Vagina (tissue), 2 donors: Measurements from ENCODE around the gene CDC45. TPM values are rescaled to one million over a fixed set of nuclear protein-coding genes. Genes with fewer than 3 reads are reported as not detected.

Source experiments
- DNase-seq, 2 donors: peaks; one replicate each; pipeline ENCODE4 v3.0.0-alpha.2; 2017; ENCODE audit errors: extremely low spot score in 2 of 2
- H3K27ac ChIP-seq: fragments of 200-600 bp; sonication (generic); one replicate; pipeline ENCODE4 v1.5.1; 2019
- H3K27me3 ChIP-seq: fragments of 200-600 bp; sonication (generic); one replicate; pipeline ENCODE4 v1.5.1; 2019
- H3K36me3 ChIP-seq, 2 donors: fragments of 200-600 bp; sonication (generic); one replicate each; pipeline ENCODE4 v1.5.1; 2017 to 2019
- H3K4me1 ChIP-seq: fragments of 200-600 bp; sonication (generic); one replicate; pipeline ENCODE4 v1.5.1; 2019
- H3K4me3 ChIP-seq, 2 donors: fragments of 200-600 bp; sonication (generic); 1 replicate in 1 of 2; 2 replicates in 1 of 2; pipeline ENCODE4 v1.5.1; 2016 to 2019
- H3K9me3 ChIP-seq: fragments of 200-600 bp; sonication (generic); one replicate; pipeline ENCODE4 v1.5.1; 2019
- POLR2A ChIP-seq, 2 donors: fragments of 450-650 bp; IDR thresholded peaks; one replicate each; pipeline ENCODE4 v1.6.1; 2017; ENCODE audit warnings: antibody characterized with exemption in 2 of 2, mild to moderate bottlenecking in 2 of 2, moderate library complexity in 2 of 2
- POLR2AphosphoS5 ChIP-seq, 2 donors: sonication (generic); formaldehyde crosslinking; IDR thresholded peaks; one replicate each; pipeline ENCODE4 v1.9.0; 2017; ENCODE audit warnings: antibody characterized with exemption in 2 of 2, mild to moderate bottlenecking in 2 of 2, low read depth in 1 of 2; ENCODE audit not compliant: insufficient read depth in 1 of 2
- intact Hi-C: fragments of 100-400 bp; cut with DNase I; formaldehyde crosslinking; loops from one replicate; pipeline ENCODE4 v1.15.1; 2023
- total RNA-seq: library from RNA; depleted of rRNA; stranded (reverse); fragments of >200 nt; gene quantifications from one replicate; pipeline ENCODE4 v1.2.3, GENCODE V29; 2016
- TF ChIP-seq, protein P1 (sequence below), 3 experiments: fragments of 450-650 bp in 2 of 3; fragments of 200-600 bp in 1 of 3; sonication (generic) in 1 of 3; IDR thresholded peaks; one replicate each; pipeline ENCODE4 v1.5.1; 2017 to 2019; ENCODE audit warnings: antibody characterized with exemption in 3 of 3, mild to moderate bottlenecking in 2 of 3, moderate library complexity in 2 of 3

The CDC45 gene
- total RNA-seq, 1 donor from 2014 or later: 0.74 TPM

DNA sequence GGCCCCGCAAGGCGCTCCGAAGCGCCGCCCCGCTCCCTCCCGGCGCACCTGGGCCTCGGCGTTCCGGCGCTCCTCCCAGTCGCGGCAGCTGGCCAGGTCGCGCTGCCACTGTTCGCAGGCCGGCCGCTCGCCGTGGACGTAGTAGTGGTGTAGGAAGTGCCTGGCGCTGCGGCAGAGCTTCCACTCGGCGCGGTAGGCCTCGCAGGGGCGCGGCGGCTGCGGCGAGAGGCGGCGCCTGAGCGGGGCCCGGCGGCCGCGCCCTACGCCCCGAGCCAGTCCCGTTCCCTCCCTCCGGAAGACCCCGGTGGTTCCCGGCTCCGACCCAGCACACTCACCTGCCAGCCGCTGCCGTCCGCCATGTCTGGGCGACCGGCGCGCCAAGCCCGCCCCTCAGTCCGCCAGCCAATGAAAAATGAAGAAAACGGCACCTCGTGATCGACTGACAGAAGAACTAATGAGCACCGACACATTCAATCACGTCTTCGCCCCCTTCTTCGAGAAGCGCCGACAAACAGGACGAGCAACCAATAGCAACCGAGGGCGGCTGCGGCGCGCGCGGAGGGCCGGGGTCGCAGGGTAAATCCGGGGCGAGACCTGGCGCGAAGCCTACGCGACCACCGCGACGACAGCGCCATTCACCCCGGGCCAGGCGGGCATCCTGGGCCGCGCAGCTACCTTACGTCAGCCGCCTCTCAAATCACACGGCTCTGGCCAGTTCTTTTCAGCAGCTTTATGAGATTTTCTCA is 32.2 kb upstream of the CDC45 start, which contains the start of gene C22orf39:
TSS of gene C22orf39 (minus strand) at position 382 of the 746 bp plus-strand sequence. CDS start at position 359, 23 bp downstream.
- DNase-seq: peak in 1 of 2 donors; percentile 96
- Histone ChIP-seq H3K4me1 (peaks cover 28% of the 10 kb centered on the region), H3K36me3 (peaks cover 0 to 29% of the 10 kb centered on the region in 2 donors), H3K9me3 (no peaks in the 10 kb centered on the region), H3K27me3 (no peaks in the 10 kb centered on the region), H3K27ac (peak within 1 kb of the TSS; percentile 81), H3K4me3 (peak within 1 kb of the TSS; percentile 70 to 88)
- TF ChIP-seq, protein P1, sequence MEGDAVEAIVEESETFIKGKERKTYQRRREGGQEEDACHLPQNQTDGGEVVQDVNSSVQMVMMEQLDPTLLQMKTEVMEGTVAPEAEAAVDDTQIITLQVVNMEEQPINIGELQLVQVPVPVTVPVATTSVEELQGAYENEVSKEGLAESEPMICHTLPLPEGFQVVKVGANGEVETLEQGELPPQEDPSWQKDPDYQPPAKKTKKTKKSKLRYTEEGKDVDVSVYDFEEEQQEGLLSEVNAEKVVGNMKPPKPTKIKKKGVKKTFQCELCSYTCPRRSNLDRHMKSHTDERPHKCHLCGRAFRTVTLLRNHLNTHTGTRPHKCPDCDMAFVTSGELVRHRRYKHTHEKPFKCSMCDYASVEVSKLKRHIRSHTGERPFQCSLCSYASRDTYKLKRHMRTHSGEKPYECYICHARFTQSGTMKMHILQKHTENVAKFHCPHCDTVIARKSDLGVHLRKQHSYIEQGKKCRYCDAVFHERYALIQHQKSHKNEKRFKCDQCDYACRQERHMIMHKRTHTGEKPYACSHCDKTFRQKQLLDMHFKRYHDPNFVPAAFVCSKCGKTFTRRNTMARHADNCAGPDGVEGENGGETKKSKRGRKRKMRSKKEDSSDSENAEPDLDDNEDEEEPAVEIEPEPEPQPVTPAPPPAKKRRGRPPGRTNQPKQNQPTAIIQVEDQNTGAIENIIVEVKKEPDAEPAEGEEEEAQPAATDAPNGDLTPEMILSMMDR (IDR thresholded peaks at IDR 0.05): no peak
- peak in 1 of 2 donors; percentile 62 for TF ChIP-seq POLR2A (IDR thresholded peaks at IDR 0.05)
- peak; percentile 74 to 83 for TF ChIP-seq POLR2AphosphoS5 (IDR thresholded peaks at IDR 0.05; ENCODE audit: insufficient read depth in 1 of 2, low read depth in 1 of 2)
- intact Hi-C loops: no loop called here

DNA sequence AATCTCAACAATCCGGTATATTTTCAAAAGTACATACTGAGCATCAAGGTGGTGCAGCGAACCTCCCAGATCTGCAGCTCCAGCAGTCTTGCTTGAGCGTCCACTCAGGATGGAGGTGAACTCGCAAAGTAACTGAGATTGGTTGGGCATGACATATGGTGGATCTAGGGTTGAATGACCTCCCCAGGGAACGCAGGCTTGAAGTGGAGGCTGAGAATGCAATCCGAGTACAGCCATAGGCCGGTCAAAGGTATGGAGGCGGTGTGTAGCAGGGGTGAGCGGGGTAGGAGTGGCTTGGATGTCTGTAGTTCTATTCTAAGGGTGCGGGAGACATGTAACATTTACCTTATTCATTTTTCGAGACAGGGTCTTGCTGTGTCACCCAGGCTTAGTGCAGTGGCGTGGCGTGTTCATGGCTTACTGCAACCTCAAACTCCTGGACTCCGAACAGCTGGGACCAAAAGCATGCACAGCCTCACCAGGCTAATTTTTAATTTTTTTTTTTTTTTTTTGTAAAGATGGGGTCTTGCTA is 31.6 kb upstream of the CDC45 start:
- Histone ChIP-seq H3K4me3 (peak overlapping the region; percentile 70 to 88), H3K4me1 (peaks cover 28% of the 10 kb centered on the region), H3K36me3 (peaks cover 0 to 35% of the 10 kb centered on the region in 2 donors), H3K9me3 (no peaks in the 10 kb centered on the region), H3K27me3 (no peaks in the 10 kb centered on the region), H3K27ac (peak overlapping the region; percentile 81)
- intact Hi-C loops: no loop called here
- DNase-seq: no peak
- TF ChIP-seq, protein P1 (IDR thresholded peaks at IDR 0.05): no peak
- TF ChIP-seq POLR2AphosphoS5 (IDR thresholded peaks at IDR 0.05; ENCODE audit: insufficient read depth in 1 of 2, low read depth in 1 of 2): no peak
- TF ChIP-seq POLR2A (IDR thresholded peaks at IDR 0.05): no peak

DNA sequence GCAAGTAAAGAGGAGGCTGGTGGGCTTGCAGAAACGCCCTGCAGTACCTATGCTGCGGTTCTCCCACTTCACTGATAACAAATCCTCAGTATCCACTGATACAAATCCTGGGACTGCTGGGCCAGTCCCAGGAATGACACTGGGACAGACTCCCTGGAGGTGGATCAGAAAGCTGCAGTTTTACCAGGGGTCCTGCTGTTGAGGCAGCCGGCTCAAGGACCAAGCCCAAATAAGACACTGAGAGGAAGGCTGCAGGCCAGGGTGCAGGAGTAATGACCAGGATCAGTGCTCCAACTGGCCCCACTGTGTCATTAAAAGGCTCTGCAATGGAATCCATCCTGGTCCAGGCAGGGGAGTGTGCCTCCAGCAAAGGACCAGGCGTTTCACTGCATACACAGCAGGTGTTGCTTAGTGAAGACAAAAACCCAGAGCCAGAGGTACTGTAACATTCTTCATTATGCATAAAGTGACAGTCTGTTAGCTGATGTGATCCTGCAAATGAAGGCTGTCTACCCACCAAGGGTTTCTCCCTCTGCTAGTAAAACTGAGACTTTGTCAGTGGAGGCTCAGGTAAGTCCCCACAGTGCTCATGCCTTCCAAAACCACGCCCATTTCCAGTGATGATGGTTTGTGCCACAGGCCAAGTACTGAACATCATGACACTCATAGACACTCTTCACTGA is 30.8 kb upstream of the CDC45 start:
- Histone ChIP-seq H3K9me3 (no peaks in the 10 kb centered on the region), H3K4me3 (peak overlapping the region in 1 of 2 donors; percentile 88), H3K36me3 (peaks cover 0 to 39% of the 10 kb centered on the region in 2 donors), H3K27me3 (no peaks in the 10 kb centered on the region), H3K27ac (no peak overlapping the region), H3K4me1 (peaks cover 28% of the 10 kb centered on the region)
- TF ChIP-seq POLR2A (IDR thresholded peaks at IDR 0.05): no peak
- no peak for TF ChIP-seq POLR2AphosphoS5 (IDR thresholded peaks at IDR 0.05; ENCODE audit: insufficient read depth in 1 of 2, low read depth in 1 of 2)
- TF ChIP-seq, protein P1 (IDR thresholded peaks at IDR 0.05): no peak
- intact Hi-C loops: no loop called here
- DNase-seq: no peak

DNA sequence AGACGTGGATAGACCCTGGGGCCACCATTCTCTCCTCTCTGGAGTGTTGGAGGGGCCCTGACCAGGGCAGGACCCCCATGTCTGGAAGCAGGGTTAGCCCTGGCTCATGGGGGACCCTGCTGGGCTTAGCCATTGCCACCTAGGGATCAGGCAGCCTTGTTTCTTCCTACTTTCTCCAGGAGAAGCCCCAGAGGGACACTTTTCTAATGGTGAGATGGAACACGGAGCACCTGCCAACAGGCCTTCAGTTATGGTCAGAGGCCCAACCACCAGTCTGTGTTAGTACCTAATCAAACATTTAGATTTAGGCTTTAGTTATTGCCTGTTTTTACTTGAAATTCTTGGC is 30.3 kb upstream of the CDC45 start:
- H3K27me3 ChIP-seq: no peaks in the 10 kb centered on the region
- peaks cover 28% of the 10 kb centered on the region for H3K4me1 ChIP-seq
- no peak overlapping the region for H3K27ac ChIP-seq
- no peak for DNase-seq
- TF ChIP-seq POLR2AphosphoS5 (IDR thresholded peaks at IDR 0.05; ENCODE audit: insufficient read depth in 1 of 2, low read depth in 1 of 2) (no peak), POLR2A (IDR thresholded peaks at IDR 0.05) (no peak)
- TF ChIP-seq, protein P1 (IDR thresholded peaks at IDR 0.05): no peak
- H3K36me3 ChIP-seq: peaks cover 0 to 39% of the 10 kb centered on the region in 2 donors
- no peaks in the 10 kb centered on the region for H3K9me3 ChIP-seq
- intact Hi-C loops: no loop called here
- H3K4me3 ChIP-seq: no peak overlapping the region
